GM19395 (cell line): ENCODE data around the gene H3-3A.

Experiments
- ATAC-seq: cut with Tn5 transposase; IDR thresholded peaks from one replicate; pipeline ENCODE4 v1.9.1; 2021; ENCODE audit warnings: mild to moderate bottlenecking, moderate library complexity; ENCODE audit not compliant: unreplicated experiment

The H3-3A gene

DNA sequence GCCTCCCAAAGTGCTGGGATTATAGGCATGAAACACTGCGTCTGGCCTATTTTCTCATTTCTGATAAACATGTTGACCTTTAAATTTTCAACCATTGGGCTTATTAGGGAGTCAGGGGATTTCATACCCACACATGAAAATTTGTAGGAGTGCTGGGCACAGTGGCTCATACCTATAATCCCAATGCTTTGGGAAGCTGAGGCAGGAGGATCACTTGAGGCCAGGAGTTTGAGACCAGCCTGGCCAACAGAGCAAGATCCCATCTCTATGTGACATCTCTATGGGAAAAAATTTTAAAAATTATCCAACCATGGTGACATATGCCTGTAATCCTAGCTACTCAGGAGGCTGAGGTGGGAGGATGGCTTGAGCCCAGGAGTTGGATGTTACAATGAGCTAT, 10.5 kb upstream of the H3-3A start:
- no peak for ATAC-seq

DNA sequence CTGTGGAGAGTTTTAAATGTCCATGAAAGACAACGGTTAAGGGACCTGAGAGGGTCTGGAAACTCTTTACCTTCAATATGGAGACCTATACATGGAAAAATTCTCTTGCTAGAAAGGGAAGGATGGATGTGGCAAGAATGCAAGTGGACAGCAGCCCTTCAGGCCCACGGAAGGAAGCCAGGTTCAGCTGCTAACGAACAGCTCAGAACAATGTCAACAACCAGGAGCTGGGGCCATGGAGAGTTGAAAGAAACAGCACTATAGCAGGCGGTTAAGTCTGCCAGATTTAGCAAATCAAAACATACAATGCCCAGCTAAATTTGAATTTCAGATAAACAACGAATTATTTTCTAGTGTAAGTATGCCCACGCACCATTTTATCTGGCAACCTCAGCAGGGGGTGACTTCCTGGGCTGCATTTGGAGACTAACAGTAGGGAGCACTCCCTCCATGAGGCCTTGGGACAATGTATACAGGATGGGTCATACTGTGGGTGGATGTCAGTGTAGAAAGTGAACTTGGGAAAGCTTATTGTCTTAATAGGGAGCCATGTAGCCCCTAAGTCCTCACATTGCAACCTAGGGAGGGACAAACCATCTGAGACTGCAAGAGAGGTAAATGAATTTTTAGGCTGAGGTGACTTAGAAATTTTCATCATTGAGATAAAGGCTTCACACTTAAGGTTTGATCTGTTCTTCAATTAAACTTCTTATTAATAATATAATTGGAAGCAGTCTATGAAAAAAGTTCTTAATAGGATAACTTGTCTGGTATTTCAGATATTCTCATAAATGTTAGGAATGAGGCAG, 7.8 kb upstream of the H3-3A start:
- ATAC-seq, result no peak

DNA sequence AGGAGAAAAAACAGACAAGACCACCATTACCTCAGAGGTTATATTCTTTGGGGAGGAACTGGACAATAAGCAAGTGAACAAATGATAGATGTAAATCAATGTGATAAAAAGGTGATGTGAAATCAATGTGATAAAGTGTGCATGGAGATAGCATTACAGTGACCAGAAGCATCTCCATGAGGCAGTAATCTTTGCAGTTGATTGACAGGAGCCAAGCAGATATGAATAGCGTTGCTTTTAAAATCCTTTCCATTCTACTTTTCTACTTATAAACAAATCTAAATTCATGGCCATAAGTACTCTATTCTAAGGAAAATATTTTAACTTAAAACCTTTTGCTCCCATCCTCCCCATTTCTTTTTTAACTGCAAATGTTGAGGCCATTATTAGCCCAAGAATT, 2.8 kb upstream of the H3-3A start:
- no peak for ATAC-seq

DNA sequence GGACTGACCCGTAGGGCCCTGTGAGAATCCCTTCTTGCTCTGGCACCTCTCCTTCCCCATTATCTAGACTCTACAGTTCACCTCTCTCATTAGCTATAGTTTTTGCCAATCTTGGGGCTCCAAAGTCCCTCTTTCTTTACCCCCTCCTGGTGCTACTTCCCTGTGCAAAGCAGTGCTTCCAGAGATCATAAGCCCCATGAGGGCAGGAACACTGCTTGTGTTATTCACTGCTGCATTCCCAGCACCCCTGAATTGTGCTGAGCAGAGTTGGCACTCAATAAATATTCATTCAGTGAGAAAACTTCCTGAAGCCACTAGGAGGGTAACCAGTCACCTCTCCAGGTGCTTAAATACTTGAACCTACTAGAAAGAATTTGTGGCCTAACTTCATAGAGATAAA, 2.1 kb upstream of the H3-3A start:
- ATAC-seq, result no peak

DNA sequence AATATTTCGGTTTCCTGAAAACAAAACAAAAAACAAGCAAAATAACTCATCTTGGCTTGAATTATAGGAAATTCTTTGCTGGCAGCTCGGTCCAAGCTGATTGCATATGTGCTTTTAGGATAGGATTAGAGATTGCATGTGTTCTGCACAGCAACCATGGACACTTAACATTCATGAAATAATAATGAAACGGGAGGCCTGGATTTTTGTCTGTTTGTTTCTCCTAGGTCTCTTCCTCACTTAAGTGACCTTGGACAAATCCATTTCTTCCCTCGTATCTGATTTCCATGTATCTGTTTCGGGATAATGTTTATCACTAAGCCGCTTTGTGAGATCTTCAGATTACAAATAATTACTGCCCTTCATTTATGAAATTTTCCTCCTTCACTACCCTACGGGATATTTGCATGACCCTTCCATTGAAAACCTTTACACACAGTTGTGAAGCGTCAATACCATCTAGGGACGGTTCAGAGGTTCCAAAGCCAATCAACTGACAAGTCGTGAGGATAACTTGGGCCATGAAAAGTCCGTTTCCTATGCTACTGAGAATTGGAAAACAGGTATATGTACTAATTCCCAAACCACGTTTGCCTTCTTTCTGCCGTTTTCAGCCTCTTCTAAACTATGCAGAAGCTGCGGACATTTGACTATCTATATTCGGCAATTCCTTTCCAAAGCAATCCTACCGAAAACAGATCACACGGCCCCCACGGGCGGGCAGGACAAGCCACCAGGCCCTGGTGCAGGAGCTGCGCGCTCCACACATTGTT, 1.3 kb upstream of the H3-3A start:
- no peak for ATAC-seq

DNA sequence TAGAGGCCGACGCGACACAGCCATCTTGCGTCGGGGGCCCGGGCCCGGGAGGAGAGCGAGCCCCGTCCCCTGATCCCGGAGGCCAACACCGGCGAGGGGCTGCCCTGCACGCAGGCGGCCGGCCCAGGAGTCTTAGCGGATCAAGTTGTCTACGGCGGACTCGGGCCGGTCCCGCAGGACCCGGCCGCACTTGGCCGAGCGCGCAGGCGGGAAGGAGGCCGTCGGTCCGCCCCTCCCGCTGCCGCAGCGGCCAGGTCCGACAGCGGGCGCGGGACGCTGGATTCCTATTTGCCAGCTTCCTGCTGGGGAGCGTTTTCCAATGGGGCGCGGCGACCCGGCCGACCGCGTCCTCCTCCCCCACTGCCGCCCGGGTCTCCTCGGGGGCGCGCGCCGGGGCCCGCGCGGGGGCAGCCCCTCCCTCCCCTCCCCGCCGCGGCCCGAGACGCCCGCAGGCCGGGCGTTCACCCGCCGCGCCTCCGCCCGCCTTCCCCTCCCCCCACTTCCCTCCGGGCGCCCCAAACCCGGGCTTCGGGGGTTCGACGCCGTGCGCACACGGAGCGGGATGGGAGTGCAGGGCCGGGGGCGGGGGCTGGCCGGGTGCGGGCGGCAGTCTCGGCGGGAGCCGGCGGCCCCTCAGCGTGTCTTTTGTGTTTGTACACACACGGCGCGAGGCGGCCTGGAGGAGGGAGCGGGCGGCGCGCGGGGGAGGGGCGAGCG, 517 bp upstream of the H3-3A start:
- peak; percentile 40 for ATAC-seq

DNA sequence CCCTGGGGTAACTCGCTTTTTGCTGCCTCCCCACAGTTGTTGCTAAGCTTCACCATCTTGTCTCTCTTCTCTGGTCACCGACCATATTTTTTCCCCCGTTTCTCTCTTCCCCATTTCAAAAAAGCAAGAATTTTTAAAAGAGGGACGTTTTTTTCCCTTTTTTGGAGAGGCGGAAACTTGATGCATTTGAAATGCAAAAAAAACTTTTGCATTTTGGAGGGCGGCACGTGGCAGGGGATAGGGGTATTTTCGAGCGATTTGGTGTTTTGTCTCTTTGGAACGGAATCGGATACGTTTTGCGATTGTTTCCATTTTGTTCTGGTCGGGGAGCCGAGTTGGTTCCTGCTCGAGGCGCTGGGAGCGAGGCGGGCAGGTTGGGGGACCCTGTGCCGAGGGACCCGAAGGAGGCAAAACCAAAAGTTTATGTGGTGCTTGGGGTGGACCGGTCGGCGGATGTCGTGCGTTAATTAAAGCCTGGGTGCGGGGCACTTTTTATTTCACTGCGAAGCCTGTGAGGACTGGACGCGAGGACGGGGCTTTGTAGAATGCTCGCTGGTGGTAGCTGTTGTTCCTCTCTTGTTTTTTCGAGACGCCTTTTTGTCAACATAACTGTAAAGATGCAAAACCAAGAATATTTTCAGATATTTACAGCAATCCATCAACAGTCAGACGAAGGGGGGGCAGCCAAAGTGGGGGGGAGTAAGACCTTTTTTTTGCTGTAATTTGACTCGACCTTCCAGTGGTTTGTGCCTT, 884 bp downstream of the H3-3A start:
- peak; percentile 26 for ATAC-seq

DNA sequence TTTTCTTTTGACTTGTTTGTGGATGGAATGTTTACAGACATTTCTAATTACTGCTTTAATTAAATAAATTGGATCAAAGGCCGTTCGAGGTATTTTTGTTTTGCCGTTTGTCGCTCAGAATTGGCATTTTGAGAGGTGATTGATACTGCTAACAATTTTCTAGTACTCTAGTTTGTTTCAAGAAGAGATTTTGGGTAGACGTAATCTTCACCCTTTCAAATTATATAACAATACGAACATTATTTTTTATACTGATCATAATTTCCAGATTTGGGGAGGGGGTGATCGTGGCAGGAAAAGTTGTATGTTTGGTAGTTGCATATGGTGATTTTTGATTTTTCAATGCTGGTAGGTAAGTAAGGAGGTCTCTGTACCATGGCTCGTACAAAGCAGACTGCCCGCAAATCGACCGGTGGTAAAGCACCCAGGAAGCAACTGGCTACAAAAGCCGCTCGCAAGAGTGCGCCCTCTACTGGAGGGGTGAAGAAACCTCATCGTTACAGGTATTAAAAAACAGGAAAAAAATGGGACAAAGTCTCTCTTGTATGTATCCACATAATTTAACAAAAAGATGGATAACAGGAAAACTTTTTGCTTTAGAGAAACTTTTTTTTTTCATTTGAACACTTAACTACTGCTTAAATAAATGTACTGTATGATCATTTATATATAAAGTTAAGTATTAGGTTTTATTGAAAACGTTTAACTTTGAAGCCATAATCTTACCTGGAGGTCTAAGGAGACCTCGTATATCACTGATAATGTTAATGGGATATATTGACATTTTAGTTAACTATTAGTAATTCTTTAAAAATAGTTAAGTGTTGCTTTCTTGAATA, 1.7 kb downstream of the H3-3A start:
- no peak for ATAC-seq

DNA sequence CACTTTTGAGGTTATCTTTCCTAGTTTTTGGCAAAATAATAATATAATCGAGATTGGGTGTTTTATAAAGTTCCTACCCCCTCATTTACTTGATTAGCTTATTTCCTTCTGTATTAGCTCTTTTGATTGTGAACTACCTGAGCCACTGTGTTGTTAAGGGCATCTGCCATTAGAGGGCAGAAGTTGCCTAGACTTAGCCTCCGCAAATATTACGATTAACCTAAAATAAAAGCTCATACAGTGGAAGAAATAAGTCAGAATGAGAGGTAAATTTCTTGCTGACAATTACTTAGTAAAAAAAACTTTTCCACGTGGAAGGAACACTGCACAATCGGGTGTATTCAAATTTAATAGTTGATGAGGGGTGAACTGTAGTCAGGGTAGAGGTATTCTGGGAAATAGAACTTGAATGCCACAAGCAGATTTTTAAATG, 2.3 kb downstream of the H3-3A start:
- ATAC-seq, result no peak

DNA sequence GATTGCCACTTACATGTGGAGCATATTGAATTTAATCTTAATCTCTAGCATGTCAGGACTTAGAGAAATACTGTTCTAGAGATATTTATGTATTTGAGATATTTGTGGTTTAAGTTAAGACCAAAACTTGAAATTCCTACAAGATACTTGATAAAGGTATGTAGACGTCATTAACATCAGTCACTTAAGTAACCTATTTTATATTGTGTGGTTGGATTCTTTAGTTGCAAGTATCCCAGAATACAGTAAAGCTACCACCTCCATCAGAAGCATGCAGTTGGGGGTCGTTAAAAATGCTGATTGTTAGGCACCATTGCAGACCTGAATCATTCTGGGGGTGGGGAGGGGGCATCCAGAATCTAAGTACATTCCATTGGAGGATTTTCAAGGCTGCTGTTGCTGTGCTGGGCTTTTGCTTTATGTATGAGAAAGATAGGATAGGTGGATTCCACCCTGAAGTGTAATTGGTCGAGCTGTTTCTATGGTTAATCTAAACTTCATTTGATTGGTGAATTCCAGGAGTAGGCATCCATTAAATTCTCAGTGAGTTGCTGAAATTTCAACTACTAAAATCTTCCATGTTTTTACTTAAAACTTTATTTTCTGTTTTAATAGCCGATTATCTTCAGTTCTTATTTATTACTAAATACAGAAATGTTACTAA, 4.0 kb downstream of the H3-3A start:
- no peak for ATAC-seq

DNA sequence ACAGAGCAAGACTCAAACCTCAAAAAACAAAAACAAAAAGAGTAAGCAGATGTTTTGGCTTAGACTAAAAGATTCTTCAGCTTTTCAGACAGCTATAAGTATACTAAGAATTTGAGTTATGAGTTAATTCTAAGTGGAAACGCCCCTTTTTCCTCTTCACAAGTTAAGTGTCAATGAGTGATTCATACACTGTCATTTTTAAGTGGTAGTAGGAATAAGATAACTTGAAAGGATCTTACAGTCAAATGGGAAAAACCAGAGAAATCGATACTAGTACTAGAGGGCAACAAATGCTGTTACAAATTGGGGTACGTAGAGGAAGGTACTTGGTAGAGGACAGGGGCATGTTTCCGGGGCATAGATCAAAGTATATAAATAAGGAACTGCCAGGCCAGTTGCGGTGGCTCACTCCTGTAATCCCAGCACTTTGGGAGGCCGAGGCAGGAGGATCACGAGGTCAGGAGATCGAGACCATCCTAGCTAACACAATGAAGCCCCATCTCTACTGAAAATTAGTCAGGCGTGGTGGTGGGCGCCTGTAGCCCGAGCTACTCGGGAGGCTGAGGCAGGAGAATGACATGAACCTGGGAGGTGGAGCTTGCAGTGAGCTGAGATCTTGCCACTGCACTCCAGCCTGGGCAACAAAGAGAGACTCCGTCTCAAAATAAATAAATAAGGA, 7.4 kb downstream of the H3-3A start:
- no peak for ATAC-seq

DNA sequence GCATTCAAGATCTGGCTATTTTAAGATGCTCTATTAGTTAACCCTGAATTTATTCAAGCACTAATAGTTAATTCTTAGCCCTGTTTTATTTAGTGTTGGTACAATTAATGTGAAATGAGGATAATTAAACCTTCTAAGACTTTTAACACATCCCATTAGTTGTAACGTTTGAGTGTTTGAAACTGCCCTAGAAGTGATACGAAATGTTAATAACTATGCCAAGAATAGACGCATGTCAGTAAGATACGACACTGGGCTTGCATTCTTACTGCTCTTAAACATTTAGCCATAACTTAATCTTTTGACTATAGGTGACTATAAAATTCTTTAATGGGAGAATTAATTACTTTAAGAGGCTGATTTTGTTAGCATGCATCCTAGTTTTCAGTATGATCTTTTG, 9.8 kb downstream of the H3-3A start:
- no peak for ATAC-seq

DNA sequence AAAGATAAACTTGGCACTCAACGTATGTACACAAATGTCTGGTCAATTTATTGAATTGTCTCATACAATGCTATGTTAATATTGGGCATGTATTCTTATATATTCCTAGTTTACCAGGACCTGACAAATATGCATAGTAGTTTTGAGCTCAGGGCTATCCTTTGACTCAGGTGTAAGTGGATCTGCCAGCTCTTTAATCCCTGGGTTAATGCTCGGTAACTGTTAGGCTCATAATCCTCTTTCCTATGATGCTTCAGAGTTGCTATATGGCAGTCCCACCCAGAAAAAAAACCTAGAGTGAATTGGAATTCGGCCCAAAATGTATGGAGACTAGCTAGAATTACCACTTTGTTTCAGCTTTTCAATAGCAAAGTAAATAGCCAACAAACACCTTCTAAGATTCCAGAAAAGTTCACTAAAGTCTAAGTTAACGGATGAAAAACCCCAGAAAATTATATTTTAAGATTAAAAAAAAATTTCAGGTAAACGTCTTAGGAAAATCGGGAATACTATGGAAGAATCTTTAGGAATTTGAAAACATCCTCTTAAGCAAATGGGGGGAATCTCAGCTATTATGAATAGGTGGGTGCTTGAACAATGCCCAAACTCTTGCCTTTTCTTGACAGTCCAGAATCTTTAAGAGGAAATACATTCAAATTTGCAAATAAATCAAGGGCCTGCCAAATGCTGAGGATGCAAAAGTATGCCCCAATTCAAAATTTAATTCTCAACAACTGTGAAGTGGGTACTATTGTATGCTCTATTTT, 10.9 kb downstream of the H3-3A start:
- ATAC-seq, result no peak

DNA sequence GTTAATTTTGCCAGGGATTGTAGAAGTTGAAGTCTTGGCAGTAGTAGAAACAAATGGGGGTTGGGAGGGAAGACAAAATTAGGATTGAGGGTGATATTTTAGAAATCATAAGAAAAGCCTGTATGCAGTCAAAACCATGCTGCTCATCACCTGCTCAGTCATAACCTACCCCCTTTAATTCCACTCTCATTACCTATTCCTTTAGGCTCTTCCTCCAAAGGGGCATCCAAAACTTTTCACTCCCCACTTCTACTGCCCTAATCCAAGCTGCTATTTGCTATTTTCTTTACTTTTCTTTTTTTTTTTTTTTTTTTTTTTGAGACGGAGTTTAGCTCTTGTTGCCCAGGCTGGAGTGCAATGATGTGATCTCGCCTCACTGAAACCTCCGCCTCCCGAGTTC, 11.5 kb downstream of the H3-3A start:
- ATAC-seq, result no peak

DNA sequence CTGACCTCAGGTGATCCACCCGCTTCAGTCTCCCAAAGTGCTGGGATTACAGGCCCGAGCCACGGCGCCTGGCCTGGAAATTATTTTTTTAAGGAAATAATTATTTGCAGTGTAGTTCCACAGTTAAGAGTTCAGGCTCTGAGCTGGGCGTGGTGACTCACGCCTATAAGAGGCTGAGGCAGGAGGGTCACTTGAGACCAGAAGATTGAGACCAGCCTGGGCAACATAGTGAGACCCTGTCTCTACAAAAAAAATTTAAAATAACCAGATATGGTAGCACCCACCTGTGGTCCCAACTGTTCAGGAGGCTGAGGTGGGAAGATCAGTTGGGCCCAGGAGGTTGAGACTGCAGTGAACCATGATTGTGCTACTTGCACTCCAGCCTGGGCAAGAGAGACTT, 13.9 kb downstream of the H3-3A start:
- no peak for ATAC-seq

DNA sequence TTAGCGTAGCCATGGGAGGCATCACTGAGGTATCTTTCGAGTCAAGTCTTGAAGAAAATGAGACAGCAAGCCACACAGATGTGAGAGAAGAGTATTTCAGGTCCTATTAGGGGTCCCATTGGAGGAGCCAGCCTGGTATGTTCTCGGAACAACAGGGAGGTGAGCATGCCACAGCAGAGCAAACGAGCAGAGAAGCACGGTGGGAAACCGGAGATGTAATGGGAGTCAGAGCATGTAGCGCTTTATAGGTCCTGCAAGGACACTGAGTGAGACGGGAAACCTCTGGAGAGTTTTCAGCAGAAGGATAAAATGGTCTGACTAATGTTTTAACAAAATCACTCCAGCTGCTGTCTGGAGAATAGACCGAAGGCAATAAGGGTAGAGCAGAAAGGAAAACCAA, 15.9 kb downstream of the H3-3A start:
- ATAC-seq, result no peak

DNA sequence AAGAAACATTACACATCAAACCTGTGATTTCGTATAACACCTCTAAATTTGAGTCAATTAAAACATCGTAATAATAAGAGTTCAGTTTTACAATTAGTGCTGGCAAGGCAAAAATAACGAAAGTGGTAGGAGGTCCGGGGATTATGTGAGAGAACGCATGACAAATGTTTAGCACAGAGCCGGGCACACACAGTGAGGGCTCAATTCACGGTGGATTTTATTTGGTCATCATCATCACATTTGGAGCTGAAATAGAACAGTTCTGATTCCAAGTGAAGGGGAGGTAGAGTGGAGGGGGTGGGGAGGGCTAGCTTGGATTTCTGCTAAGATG, 20.0 kb downstream of the H3-3A start:
- no peak for ATAC-seq

DNA sequence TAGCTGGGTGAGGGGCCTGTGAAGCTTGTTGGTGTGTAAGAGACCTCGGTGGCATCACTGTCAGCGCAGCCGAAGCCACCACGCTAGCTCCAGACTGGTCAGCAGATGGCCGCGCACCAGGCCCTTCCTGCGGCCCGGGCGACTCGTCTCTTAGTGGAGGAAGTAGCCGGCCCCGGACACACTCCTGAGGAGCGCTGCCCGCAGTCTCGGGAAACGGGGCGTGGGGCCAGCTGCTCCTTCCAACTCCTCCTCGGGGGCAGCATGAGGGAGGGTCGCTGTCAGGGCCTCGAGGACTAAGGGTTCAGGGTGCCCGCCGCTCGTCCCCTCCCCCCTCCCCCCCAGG, 20.4 kb downstream of the H3-3A start:
- ATAC-seq, result peak; percentile 28
